ENCODE data around the gene BBS9.

DNA sequence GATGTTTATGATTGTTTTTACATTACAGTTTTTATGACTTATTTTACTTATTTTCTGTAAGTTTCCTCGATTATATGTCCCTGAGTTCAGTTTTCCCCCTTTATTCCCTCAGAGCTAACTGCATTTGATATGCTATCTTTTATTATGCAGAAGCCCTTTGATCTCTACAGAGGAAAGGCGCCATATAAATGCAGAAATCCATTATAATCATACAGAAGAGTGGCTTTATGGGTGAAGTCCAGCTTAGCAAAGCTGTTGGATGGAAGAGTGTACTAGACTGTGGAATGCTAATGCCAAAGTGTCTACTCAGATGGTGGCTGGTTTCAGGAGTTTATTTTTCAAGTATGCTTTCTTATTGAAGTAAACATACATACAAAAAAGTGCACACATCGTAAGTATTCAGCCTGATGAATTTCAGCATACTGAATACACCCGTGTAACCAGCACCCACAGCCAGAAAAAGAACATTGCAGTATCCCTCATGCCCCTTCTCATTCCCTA lies 517.6 kb downstream of the BBS9 start:
- TF ChIP-seq POLR2AphosphoS5 (IDR thresholded peaks at IDR 0.05; ENCODE audit: low read depth, low read length) (no peak), POLR2A (IDR thresholded peaks at IDR 0.05; ENCODE audit: low read depth, low read length) (no peak), TAF1 (IDR thresholded peaks at IDR 0.05; ENCODE audit: borderline replicate concordance, low read depth, low read length) (no peak)

All from GM12892 (cell line).